Stomach (tissue), 4 donors: ENCODE data around the gene ARHGAP21.
"Not testable (repeated sequence)": the region's sequence is repeated elsewhere in the genome, so short reads cannot be mapped to it uniquely, and the experiment has no call there.

Experiments used
- CTCF ChIP-seq, 7 experiments: fragments of 450-650 bp in 4 of 7; fragments of 200-600 bp in 3 of 7; sonication (generic) in 3 of 7; IDR thresholded peaks; one replicate each; pipeline ENCODE4 v1.5.1; 2016 to 2019; ENCODE audit warnings: antibody characterized with exemption in 7 of 7, control low read depth in 2 of 7, mild to moderate bottlenecking in 1 of 7
- POLR2A ChIP-seq, 4 donors: fragments of 450-650 bp; IDR thresholded peaks; one replicate each; pipeline ENCODE4 v1.6.1; 2016; ENCODE audit warnings: antibody characterized with exemption in 4 of 4, control low read depth in 2 of 4, mild to moderate bottlenecking in 1 of 4, moderate library complexity in 1 of 4
- POLR2AphosphoS5 ChIP-seq, 3 donors: sonication (generic); formaldehyde crosslinking; IDR thresholded peaks; one replicate each; pipeline ENCODE4 v1.6.1; 2016; ENCODE audit warnings: antibody characterized with exemption in 3 of 3

- TF ChIP-seq CTCF, POLR2AphosphoS5, POLR2A (IDR thresholded peaks at IDR 0.05): not testable (repeated sequence)
Measured at GRCh38 chr10:24619291-24619993, 104.2 kb downstream of the ARHGAP21 start.
